WTC11 (cell line): ENCODE measurements around the gene PRDX2. TPM values are rescaled to one million over a fixed set of nuclear protein-coding genes. Genes with fewer than 3 reads are reported as not detected.

Experiments used
- ATAC-seq: fragments of 200-7000 bp; cut with Tn5 transposase; 2 replicates; pipeline ENCODE4 v1.10.0; 2021; ENCODE audit warnings: mild to moderate bottlenecking, moderate library complexity
- CTCF ChIA-PET: fragments of 300-600 bp; sonication (Branson Sonifier 250); formaldehyde crosslinking; loops from one replicate; lab custom pipeline; 2021; ENCODE audit warnings: antibody characterized with exemption; lab: Charles Lee
- POLR2A ChIA-PET: fragments of 350-600 bp; sonication (Branson Sonifier 250); formaldehyde crosslinking; loops from one replicate; lab custom pipeline; 2021; ENCODE audit warnings: antibody characterized with exemption; lab: Charles Lee
- DNase-seq: peaks from one replicate; pipeline ENCODE4 v3.0.0; 2021; ENCODE audit warnings: low spot score
- H3K27ac Mint-ChIP-seq: 2 replicates; pipeline ENCODE4 v1.8.0; 2021; ENCODE audit warnings: mixed read lengths
- H3K27me3 Mint-ChIP-seq: 2 replicates; pipeline ENCODE4 v1.8.0; 2021; ENCODE audit warnings: low read depth, mild to moderate bottlenecking, moderate library complexity, mixed read lengths
- H3K36me3 Mint-ChIP-seq: 2 replicates; pipeline ENCODE4 v1.8.0; 2021; ENCODE audit warnings: mixed read lengths
- H3K4me1 Mint-ChIP-seq: 2 replicates; pipeline ENCODE4 v1.8.0; 2022; ENCODE audit warnings: mixed read lengths
- H3K4me3 Mint-ChIP-seq: 2 replicates; pipeline ENCODE4 v1.8.0; 2021; ENCODE audit warnings: mild to moderate bottlenecking, moderate library complexity, mixed read lengths
- H3K9me3 Mint-ChIP-seq: 2 replicates; pipeline ENCODE4 v1.8.0; 2021; ENCODE audit warnings: mixed read lengths
- GABPB1 ChIP-seq: sonication (generic); formaldehyde crosslinking; IDR thresholded peaks from 2 replicates; pipeline ENCODE4 v1.8.1; 2023; ENCODE audit warnings: mild to moderate bottlenecking, missing genetic modification reagents
- JUN ChIP-seq: sonication (generic); formaldehyde crosslinking; IDR thresholded peaks from 2 replicates; pipeline ENCODE4 v1.8.0; 2023; ENCODE audit warnings: mild to moderate bottlenecking, missing genetic modification reagents
- MLX ChIP-seq: sonication (generic); formaldehyde crosslinking; IDR thresholded peaks from 2 replicates; pipeline ENCODE4 v1.8.1; 2023; ENCODE audit warnings: mild to moderate bottlenecking, missing genetic modification reagents, moderate library complexity
- MYBL2 ChIP-seq: sonication (generic); formaldehyde crosslinking; IDR thresholded peaks from 2 replicates; pipeline ENCODE4 v1.8.1; 2023; ENCODE audit warnings: mild to moderate bottlenecking, moderate library complexity, missing genetic modification reagents
- NFATC4 ChIP-seq: fragments of 250-450 bp; sonication (Bioruptor Pico); IDR thresholded peaks from 2 replicates; pipeline ENCODE4 v1.9.0; 2021; ENCODE audit warnings: mild to moderate bottlenecking
- NFYB ChIP-seq: sonication (generic); formaldehyde crosslinking; conservative IDR thresholded peaks from 2 replicates; pipeline ENCODE4 v1.8.0; 2022; ENCODE audit warnings: low read depth, missing genetic modification reagents
- NR1H2 ChIP-seq: sonication (generic); formaldehyde crosslinking; IDR thresholded peaks from 2 replicates; pipeline ENCODE4 v1.9.0; 2021; ENCODE audit warnings: mild to moderate bottlenecking, moderate library complexity, missing genetic modification reagents
- NR2C2 ChIP-seq: sonication (generic); formaldehyde crosslinking; IDR thresholded peaks from 2 replicates; pipeline ENCODE4 v1.8.0; 2022; ENCODE audit warnings: mild to moderate bottlenecking, missing genetic modification reagents
- SMAD4 ChIP-seq: sonication (generic); formaldehyde crosslinking; IDR thresholded peaks from 2 replicates; pipeline ENCODE4 v1.8.0; 2022; ENCODE audit warnings: mild to moderate bottlenecking, missing genetic modification reagents
- TEAD1 ChIP-seq: sonication (generic); formaldehyde crosslinking; IDR thresholded peaks from 2 replicates; pipeline ENCODE4 v1.8.0; 2022; ENCODE audit warnings: mild to moderate bottlenecking, missing genetic modification reagents
- TEAD4 ChIP-seq: sonication (generic); formaldehyde crosslinking; IDR thresholded peaks from 2 replicates; pipeline ENCODE4 v1.8.0; 2022; ENCODE audit warnings: mild to moderate bottlenecking, missing genetic modification reagents
- ZNF121 ChIP-seq: sonication (generic); formaldehyde crosslinking; IDR thresholded peaks from 2 replicates; pipeline ENCODE4 v1.8.0; 2023; ENCODE audit warnings: missing genetic modification reagents
- ZNF416 ChIP-seq: fragments of 250-450 bp; sonication (Bioruptor Pico); IDR thresholded peaks from 2 replicates; pipeline ENCODE4 v1.9.0; 2021; ENCODE audit warnings: mild to moderate bottlenecking, inconsistent platforms
- ZNF671 ChIP-seq: fragments of 250-450 bp; sonication (Bioruptor Pico); IDR thresholded peaks from 2 replicates; pipeline ENCODE4 v1.8.0; 2021; ENCODE audit warnings: mild to moderate bottlenecking
- total RNA-seq: library from RNA; stranded (reverse); gene quantifications from 3 replicates; pipeline ENCODE4 v1.2.3, GENCODE V29; 2021
- TF ChIP-seq, protein P1 (sequence below): sonication (generic); formaldehyde crosslinking; IDR thresholded peaks from 2 replicates; pipeline ENCODE4 v1.8.1; 2023; ENCODE audit warnings: mild to moderate bottlenecking, moderate library complexity, missing genetic modification reagents
- TF ChIP-seq, protein P2 (sequence below): fragments of 250-450 bp; sonication (Bioruptor Pico); IDR thresholded peaks from 2 replicates; pipeline ENCODE4 v1.9.0; 2021; ENCODE audit warnings: mild to moderate bottlenecking
- TF ChIP-seq, protein P3 (sequence below): sonication (generic); formaldehyde crosslinking; IDR thresholded peaks from 2 replicates; pipeline ENCODE4 v1.8.1; 2023; ENCODE audit warnings: mild to moderate bottlenecking, missing genetic modification reagents

The PRDX2 gene
- total RNA-seq, 1 experiment from 2014 or later: 378 TPM

DNA sequence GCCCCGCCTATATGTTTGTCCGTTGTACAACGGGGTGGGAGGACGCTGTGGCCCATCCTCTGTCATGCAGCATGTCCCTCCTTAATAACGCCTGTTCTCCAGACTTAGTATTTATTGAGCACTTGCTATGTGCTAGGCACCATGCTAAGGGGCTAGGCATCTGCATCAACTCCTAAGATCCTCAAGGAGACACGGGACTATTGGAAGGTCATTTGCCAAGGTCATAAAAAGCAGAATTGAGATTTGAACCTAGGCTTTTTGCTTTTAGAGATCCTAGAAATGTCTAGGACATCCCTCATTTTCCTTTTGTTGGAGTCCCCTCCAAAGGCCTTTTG is 34.9 kb upstream of the PRDX2 start:
- ChIA-PET CTCF (interaction anchor here (0.6 to 1.3 kb wide), 3 partner anchors 8 to 34 kb away, joined by 3 to 5 read pairs (median 5); no protein-coding TSS in a partner anchor), POLR2A (no interaction called here)
- no peaks in the 10 kb centered on the region for H3K36me3 Mint-ChIP-seq
- H3K4me3 Mint-ChIP-seq: peak overlapping the region; percentile 70
- H3K27me3 Mint-ChIP-seq: peaks cover 50% of the 10 kb centered on the region
- H3K4me1 Mint-ChIP-seq: peaks cover 42% of the 10 kb centered on the region
- peak overlapping the region; percentile 95 for H3K27ac Mint-ChIP-seq
- H3K9me3 Mint-ChIP-seq: no peaks in the 10 kb centered on the region
- no peak for TF ChIP-seq TEAD4 (CRISPR knock-in tag)
- no peak for TF ChIP-seq NFYB
- TF ChIP-seq NFATC4 (CRISPR knock-in tag): no peak
- TF ChIP-seq NR1H2 (CRISPR knock-in tag): no peak
- ATAC-seq (no peak), DNase-seq (no peak)

DNA sequence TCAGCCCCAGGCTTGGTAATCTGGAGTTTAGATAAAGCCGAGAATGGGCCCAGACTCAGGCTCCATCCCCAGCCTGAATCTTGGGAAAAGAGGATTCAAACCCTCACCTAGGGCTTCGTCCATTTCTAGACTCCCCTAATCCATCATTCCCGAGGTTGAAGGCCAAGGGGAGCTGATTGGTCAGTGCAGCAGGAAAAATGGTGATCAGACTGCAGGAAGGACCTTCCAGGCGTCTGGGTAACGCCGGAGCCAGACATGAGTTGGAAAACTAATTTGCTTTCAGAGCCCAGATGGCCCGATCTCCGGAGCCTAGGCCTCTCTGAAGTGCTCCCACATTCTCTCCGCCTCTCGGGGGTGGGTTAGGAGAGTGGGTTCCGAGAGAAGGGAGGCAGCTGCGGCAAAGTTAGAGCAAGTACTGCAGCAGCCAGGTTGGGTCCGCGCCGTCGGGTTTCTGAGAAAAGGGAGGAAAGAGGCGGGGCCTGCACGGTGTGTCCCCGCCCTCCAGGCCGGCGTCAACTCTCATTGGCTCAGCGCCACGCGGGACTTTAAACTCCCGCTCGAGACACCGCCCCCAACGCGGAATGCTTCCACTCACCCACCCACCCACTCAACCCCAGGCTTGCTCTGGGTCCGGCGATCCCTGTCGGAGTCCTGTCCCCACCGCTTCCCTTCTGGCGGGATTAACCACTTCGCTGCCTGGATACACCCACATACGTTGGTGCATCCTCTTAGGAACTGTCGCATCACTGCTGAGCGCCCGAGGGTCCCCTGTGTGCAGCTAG is 33.6 kb upstream of the PRDX2 start:
- TF ChIP-seq, protein P1, sequence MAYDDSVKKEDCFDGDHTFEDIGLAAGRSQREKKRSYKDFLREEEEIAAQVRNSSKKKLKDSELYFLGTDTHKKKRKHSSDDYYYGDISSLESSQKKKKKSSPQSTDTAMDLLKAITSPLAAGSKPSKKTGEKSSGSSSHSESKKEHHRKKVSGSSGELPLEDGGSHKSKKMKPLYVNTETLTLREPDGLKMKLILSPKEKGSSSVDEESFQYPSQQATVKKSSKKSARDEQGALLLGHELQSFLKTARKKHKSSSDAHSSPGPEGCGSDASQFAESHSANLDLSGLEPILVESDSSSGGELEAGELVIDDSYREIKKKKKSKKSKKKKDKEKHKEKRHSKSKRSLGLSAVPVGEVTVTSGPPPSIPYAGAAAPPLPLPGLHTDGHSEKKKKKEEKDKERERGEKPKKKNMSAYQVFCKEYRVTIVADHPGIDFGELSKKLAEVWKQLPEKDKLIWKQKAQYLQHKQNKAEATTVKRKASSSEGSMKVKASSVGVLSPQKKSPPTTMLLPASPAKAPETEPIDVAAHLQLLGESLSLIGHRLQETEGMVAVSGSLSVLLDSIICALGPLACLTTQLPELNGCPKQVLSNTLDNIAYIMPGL (CRISPR knock-in tag): no peak
- TF ChIP-seq TEAD4 (CRISPR knock-in tag): no peak
- TF ChIP-seq, all 79 proteins: peak for 0
- Mint-ChIP-seq H3K27ac (no peak overlapping the region), H3K9me3 (no peaks in the 10 kb centered on the region), H3K4me3 (peak overlapping the region; percentile 70), H3K27me3 (peaks cover 57% of the 10 kb centered on the region), H3K36me3 (no peaks in the 10 kb centered on the region), H3K4me1 (peaks cover 36% of the 10 kb centered on the region)
- DNase-seq (peak; percentile 74), ATAC-seq (peak; percentile 5)
- POLR2A ChIA-PET: interaction anchor here (0.7 kb wide), 1 partner anchor 12 kb away, joined by 5 read pairs; no protein-coding TSS in a partner anchor
- CTCF ChIA-PET: interaction anchor here (0.6 to 2.3 kb wide), 8 partner anchors 29 to 209 kb away, joined by 3 to 10 read pairs (median 5); partner anchors contain the start of gene RNASEH2A

- DNase-seq: peak; percentile 46
- Mint-ChIP-seq H3K36me3 (no peaks in the 10 kb centered on the region), H3K27me3 (peaks cover 61% of the 10 kb centered on the region), H3K4me1 (peaks cover 32% of the 10 kb centered on the region), H3K4me3 (peak within 1 kb of the TSS; percentile 70), H3K27ac (0 out of 2 replicates have a peak within 1 kb of the TSS, but pooled peaks have one; percentile 31), H3K9me3 (no peaks in the 10 kb centered on the region)
- no peak for ATAC-seq
- no peak for TF ChIP-seq GABPB1 (CRISPR knock-in tag)
- TF ChIP-seq MLX (CRISPR knock-in tag): no peak
- no peak for TF ChIP-seq TEAD1 (CRISPR knock-in tag)
- no peak for TF ChIP-seq JUN (CRISPR knock-in tag)
- TF ChIP-seq, protein P2, sequence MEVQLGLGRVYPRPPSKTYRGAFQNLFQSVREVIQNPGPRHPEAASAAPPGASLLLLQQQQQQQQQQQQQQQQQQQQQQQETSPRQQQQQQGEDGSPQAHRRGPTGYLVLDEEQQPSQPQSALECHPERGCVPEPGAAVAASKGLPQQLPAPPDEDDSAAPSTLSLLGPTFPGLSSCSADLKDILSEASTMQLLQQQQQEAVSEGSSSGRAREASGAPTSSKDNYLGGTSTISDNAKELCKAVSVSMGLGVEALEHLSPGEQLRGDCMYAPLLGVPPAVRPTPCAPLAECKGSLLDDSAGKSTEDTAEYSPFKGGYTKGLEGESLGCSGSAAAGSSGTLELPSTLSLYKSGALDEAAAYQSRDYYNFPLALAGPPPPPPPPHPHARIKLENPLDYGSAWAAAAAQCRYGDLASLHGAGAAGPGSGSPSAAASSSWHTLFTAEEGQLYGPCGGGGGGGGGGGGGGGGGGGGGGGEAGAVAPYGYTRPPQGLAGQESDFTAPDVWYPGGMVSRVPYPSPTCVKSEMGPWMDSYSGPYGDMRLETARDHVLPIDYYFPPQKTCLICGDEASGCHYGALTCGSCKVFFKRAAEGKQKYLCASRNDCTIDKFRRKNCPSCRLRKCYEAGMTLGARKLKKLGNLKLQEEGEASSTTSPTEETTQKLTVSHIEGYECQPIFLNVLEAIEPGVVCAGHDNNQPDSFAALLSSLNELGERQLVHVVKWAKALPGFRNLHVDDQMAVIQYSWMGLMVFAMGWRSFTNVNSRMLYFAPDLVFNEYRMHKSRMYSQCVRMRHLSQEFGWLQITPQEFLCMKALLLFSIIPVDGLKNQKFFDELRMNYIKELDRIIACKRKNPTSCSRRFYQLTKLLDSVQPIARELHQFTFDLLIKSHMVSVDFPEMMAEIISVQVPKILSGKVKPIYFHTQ: no peak
- TF ChIP-seq NR2C2: no peak
- TF ChIP-seq TEAD4 (CRISPR knock-in tag): no peak
- no peak for TF ChIP-seq ZNF671
- no peak for TF ChIP-seq ZNF416 (CRISPR knock-in tag)
- no peak for TF ChIP-seq ZNF121 (CRISPR knock-in tag)
- TF ChIP-seq SMAD4 (CRISPR knock-in tag): no peak
- TF ChIP-seq MYBL2 (CRISPR knock-in tag): no peak
- TF ChIP-seq, protein P3, sequence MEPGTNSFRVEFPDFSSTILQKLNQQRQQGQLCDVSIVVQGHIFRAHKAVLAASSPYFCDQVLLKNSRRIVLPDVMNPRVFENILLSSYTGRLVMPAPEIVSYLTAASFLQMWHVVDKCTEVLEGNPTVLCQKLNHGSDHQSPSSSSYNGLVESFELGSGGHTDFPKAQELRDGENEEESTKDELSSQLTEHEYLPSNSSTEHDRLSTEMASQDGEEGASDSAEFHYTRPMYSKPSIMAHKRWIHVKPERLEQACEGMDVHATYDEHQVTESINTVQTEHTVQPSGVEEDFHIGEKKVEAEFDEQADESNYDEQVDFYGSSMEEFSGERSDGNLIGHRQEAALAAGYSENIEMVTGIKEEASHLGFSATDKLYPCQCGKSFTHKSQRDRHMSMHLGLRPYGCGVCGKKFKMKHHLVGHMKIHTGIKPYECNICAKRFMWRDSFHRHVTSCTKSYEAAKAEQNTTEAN (CRISPR knock-in tag): no peak
- ChIA-PET POLR2A (no interaction called here), CTCF (interaction anchor here (0.8 to 2.3 kb wide), 5 partner anchors 28 to 131 kb away, joined by 3 to 10 read pairs (median 7); partner anchors contain the start of gene RNASEH2A)
Observed at GRCh38 chr19:12834566-12834943, 33.0 kb upstream of the PRDX2 start, which contains the start of gene RTBDN. Gene RTBDN, minus strand, starts transcription at chr19:12834579. Its CDS starts 4,600 bp downstream, at chr19:12829979.
